Measurements from ENCODE around the gene ERG28.

ERG28 gene

DNA sequence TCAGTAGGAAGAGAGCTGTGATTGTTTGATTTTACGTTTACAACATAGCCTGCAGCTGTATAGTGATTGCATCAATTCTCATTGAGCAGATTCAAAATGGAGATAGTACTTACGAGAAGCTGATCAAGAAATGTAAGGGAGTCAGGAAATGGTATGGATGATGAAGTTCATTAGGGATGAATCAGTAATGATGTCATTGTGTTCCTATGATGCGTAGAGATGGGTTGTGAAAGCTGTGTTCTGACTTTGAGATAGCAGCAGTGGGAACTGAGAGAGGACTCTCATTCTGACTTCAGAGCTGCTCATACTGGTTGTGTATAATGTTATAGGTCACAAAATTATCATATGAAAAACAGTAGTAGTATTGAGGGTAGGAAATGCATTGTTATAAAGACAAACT is 44.3 kb upstream of the ERG28 start (continued):
- TF ChIP-seq, protein P1, sequence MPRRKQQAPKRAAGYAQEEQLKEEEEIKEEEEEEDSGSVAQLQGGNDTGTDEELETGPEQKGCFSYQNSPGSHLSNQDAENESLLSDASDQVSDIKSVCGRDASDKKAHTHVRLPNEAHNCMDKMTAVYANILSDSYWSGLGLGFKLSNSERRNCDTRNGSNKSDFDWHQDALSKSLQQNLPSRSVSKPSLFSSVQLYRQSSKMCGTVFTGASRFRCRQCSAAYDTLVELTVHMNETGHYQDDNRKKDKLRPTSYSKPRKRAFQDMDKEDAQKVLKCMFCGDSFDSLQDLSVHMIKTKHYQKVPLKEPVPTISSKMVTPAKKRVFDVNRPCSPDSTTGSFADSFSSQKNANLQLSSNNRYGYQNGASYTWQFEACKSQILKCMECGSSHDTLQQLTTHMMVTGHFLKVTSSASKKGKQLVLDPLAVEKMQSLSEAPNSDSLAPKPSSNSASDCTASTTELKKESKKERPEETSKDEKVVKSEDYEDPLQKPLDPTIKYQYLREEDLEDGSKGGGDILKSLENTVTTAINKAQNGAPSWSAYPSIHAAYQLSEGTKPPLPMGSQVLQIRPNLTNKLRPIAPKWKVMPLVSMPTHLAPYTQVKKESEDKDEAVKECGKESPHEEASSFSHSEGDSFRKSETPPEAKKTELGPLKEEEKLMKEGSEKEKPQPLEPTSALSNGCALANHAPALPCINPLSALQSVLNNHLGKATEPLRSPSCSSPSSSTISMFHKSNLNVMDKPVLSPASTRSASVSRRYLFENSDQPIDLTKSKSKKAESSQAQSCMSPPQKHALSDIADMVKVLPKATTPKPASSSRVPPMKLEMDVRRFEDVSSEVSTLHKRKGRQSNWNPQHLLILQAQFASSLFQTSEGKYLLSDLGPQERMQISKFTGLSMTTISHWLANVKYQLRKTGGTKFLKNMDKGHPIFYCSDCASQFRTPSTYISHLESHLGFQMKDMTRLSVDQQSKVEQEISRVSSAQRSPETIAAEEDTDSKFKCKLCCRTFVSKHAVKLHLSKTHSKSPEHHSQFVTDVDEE (CRISPR knock-in tag; IDR thresholded peaks at IDR 0.05): no peak
- TF ChIP-seq CSDC2 (CRISPR knock-in tag; IDR thresholded peaks at IDR 0.05): no peak
- TF ChIP-seq ZNF8 (CRISPR knock-in tag; IDR thresholded peaks at IDR 0.05): no peak
- TF ChIP-seq GLIS3 (CRISPR knock-in tag; IDR thresholded peaks at IDR 0.05): no peak
- no peak for TF ChIP-seq ESRRG (CRISPR knock-in tag; IDR thresholded peaks at IDR 0.05)
- TF ChIP-seq ISL1 (CRISPR knock-in tag; IDR thresholded peaks at IDR 0.05): no peak

DNA sequence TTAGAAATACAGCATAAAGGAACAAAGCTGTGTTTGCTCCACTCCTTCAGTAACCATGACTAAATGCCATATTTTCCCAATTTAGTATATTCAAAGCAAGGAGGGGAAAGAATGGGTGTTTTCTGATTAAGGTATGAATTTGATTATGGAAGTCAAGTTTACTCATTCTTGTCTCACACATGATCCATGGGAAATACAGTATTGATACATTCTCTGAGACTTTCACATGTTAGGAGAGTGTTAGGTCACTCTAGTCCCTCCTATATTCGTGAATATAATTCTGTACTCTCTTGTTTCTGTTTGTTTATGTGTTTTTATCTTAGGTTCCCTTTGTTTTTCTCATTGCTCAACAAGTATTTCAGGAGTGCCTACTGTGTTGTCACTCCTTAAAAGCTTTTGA is 42.8 kb upstream of the ERG28 start:
- TF ChIP-seq ISL1 (CRISPR knock-in tag; IDR thresholded peaks at IDR 0.05) (no peak), BACH2 (CRISPR knock-in tag; IDR thresholded peaks at IDR 0.05; ENCODE audit: borderline replicate concordance) (no peak), CSDC2 (CRISPR knock-in tag; IDR thresholded peaks at IDR 0.05) (no peak), RARB (CRISPR knock-in tag; IDR thresholded peaks at IDR 0.05) (no peak), ZNF8 (CRISPR knock-in tag; IDR thresholded peaks at IDR 0.05) (no peak), ZFP3 (CRISPR knock-in tag; IDR thresholded peaks at IDR 0.05) (no peak), ZC3H10 (CRISPR knock-in tag; IDR thresholded peaks at IDR 0.05) (no peak)
- TF ChIP-seq, protein P2, sequence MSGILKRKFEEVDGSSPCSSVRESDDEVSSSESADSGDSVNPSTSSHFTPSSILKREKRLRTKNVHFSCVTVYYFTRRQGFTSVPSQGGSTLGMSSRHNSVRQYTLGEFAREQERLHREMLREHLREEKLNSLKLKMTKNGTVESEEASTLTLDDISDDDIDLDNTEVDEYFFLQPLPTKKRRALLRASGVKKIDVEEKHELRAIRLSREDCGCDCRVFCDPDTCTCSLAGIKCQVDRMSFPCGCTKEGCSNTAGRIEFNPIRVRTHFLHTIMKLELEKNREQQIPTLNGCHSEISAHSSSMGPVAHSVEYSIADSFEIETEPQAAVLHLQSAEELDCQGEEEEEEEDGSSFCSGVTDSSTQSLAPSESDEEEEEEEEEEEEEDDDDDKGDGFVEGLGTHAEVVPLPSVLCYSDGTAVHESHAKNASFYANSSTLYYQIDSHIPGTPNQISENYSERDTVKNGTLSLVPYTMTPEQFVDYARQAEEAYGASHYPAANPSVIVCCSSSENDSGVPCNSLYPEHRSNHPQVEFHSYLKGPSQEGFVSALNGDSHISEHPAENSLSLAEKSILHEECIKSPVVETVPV (CRISPR knock-in tag; IDR thresholded peaks at IDR 0.05): no peak
- no peak for ATAC-seq

DNA sequence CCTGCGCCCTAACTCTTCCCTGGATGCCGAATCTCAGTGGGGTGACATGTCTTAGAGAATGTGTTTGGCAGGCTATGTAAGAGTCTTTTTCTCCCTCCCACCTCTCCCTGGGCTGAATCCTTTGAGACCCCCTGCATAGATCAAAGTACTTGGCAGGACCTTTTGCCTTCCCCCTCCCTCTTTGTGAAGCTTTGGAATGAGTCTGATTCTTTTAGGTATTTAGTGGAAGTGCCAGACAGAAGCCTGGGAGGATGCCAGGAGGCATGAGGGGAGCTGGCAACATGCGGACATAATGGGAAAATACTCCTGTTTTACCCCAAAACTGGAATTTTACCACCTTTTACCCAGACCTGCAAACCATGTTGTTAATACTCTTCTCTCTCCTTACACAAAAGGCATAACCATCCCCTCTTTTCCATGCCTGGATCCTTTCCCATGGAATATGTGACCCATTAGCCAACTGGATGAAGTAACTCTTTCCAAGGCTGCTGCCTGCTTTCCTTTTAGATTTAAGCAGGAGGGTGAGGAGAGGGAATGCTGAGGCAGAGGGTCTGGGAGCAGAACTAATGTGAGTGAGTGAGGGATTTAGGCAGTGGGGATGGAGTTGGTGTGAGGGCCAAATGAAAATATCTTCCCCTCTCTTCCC is 42.1 kb upstream of the ERG28 start:
- TF ChIP-seq, protein P2 (CRISPR knock-in tag; IDR thresholded peaks at IDR 0.05): no peak
- no peak for TF ChIP-seq ZNF565 (CRISPR knock-in tag; conservative IDR thresholded peaks at IDR 0.05; ENCODE audit: low read depth)
- no peak for TF ChIP-seq OSR1 (CRISPR knock-in tag; IDR thresholded peaks at IDR 0.05)
- no peak for TF ChIP-seq ZNF8 (CRISPR knock-in tag; IDR thresholded peaks at IDR 0.05)
- no peak for TF ChIP-seq PPARA (CRISPR knock-in tag; IDR thresholded peaks at IDR 0.05; ENCODE audit: borderline replicate concordance)
- no peak for TF ChIP-seq ISL1 (CRISPR knock-in tag; IDR thresholded peaks at IDR 0.05)
- no peak for TF ChIP-seq ZFP30 (CRISPR knock-in tag; IDR thresholded peaks at IDR 0.05)
- TF ChIP-seq PATZ1 (CRISPR knock-in tag; IDR thresholded peaks at IDR 0.05; ENCODE audit: borderline replicate concordance): no peak
- TF ChIP-seq GLIS3 (CRISPR knock-in tag; IDR thresholded peaks at IDR 0.05): no peak
- TF ChIP-seq ZNF70 (CRISPR knock-in tag; IDR thresholded peaks at IDR 0.05): no peak
- TF ChIP-seq TOX (CRISPR knock-in tag; IDR thresholded peaks at IDR 0.05; ENCODE audit: borderline replicate concordance): no peak
- TF ChIP-seq ESRRG (CRISPR knock-in tag; IDR thresholded peaks at IDR 0.05): no peak
- TF ChIP-seq BACH2 (CRISPR knock-in tag; IDR thresholded peaks at IDR 0.05; ENCODE audit: borderline replicate concordance): no peak
- TF ChIP-seq TCF4 (CRISPR knock-in tag; IDR thresholded peaks at IDR 0.05; ENCODE audit: borderline replicate concordance): no peak
- TF ChIP-seq, protein P1 (CRISPR knock-in tag; IDR thresholded peaks at IDR 0.05): no peak
- no peak for TF ChIP-seq ZC3H10 (CRISPR knock-in tag; IDR thresholded peaks at IDR 0.05)
- TF ChIP-seq CREB5 (CRISPR knock-in tag; IDR thresholded peaks at IDR 0.05; ENCODE audit: low read depth): no peak
- TF ChIP-seq CSDC2 (CRISPR knock-in tag; IDR thresholded peaks at IDR 0.05): no peak

More for the DNA sequence above, 42.1 kb upstream of the ERG28 start:
- ATAC-seq: no peak

Data from SK-N-SH treated with all-trans-retinoic acid at 6 μM for 48 hours (cell line).